Neural progenitor cell (in vitro differentiated cells): ENCODE measurements around the gene NEURL4.
"Not testable (repeated sequence)": the region's sequence is repeated elsewhere in the genome, so short reads cannot be mapped to it uniquely, and the experiment has no call there.

Experiments
- CTCF ChIP-seq: fragments of 200-600 bp; sonication (generic); IDR thresholded peaks from 2 replicates; pipeline ENCODE4 v1.5.1; 2017; ENCODE audit warnings: antibody characterized with exemption, mild to moderate bottlenecking
- EZH2 ChIP-seq: fragments of 200-600 bp; sonication (generic); IDR thresholded peaks from 2 replicates; pipeline ENCODE4 v1.6.1; 2017; ENCODE audit warnings: antibody characterized with exemption, mild to moderate bottlenecking, moderate library complexity
- EZH2phosphoT487 ChIP-seq: fragments of 200-600 bp; sonication (generic); IDR thresholded peaks from 2 replicates; pipeline ENCODE4 v1.6.1; 2017; ENCODE audit warnings: antibody characterized with exemption

GRCh38 chr17:7335765-7336164, 6.6 kb upstream of the NEURL4 start:
- TF ChIP-seq CTCF, EZH2, EZH2phosphoT487: not testable (repeated sequence)
